Caco-2 (cell line): ENCODE results near the gene SYNGR3. TPM values are rescaled to one million over a fixed set of nuclear protein-coding genes. Genes with fewer than 3 reads are reported as not detected.

Experiments
- BruUV-seq: library from RNA; stranded (reverse); fragments of 400-500 nt; replicated peaks from 2 replicates; lab custom pipeline; 2021; lab: Mats Ljungman, UMichigan
- CTCF ChIA-PET: fragments of 300-600 bp; sonication (Branson Sonifier 250); formaldehyde crosslinking; loops from one replicate; lab custom pipeline; 2022; ENCODE audit warnings: antibody characterized with exemption; lab: Charles Lee
- POLR2A ChIA-PET: fragments of 300-600 bp; sonication (Branson Sonifier 250); formaldehyde crosslinking; loops from one replicate; lab custom pipeline; 2022; ENCODE audit warnings: antibody characterized with exemption; lab: Charles Lee
- DNase-seq, 2 experiments: peaks; one replicate each; pipeline versions ENCODE4 v3.0.0 to v3.0.0-alpha.2; 2020 to 2022
- H3K27me3 ChIP-seq: replicated peaks from 2 replicates; pipeline ENCODE4 v1.6.0; 2011; ENCODE audit warnings: low read length; ENCODE audit not compliant: control insufficient read depth, insufficient read depth
- H3K36me3 ChIP-seq: 2 replicates; pipeline ENCODE4 v1.5.1; 2011; ENCODE audit warnings: low read length; ENCODE audit not compliant: control insufficient read depth, insufficient read depth
- H3K4me1 ChIP-seq: fragments of 250-450 bp; sonication (Bioruptor Pico); 2 replicates; pipeline ENCODE4 v1.5.1; 2020; ENCODE audit warnings: mild to moderate bottlenecking
- H3K4me3 ChIP-seq: 2 replicates; pipeline ENCODE4 v1.5.1; 2011; ENCODE audit warnings: low read depth, mild to moderate bottlenecking, control low read depth, low read length
- H3K9me3 ChIP-seq: fragments of 250-450 bp; sonication (Bioruptor Pico); 2 replicates; pipeline ENCODE4 v1.5.1; 2020; ENCODE audit warnings: mild to moderate bottlenecking, moderate library complexity
- H3K27ac Mint-ChIP-seq: one replicate; pipeline ENCODE4 v1.8.0; 2022; ENCODE audit warnings: mixed read lengths; ENCODE audit not compliant: unreplicated experiment
- H3K27me3 Mint-ChIP-seq: one replicate; pipeline ENCODE4 v1.8.0; 2022; ENCODE audit warnings: mixed read lengths; ENCODE audit not compliant: insufficient read depth, unreplicated experiment
- H3K36me3 Mint-ChIP-seq: one replicate; pipeline ENCODE4 v1.8.0; 2022; ENCODE audit warnings: mild to moderate bottlenecking, mixed read lengths; ENCODE audit not compliant: insufficient read depth, unreplicated experiment
- H3K4me1 Mint-ChIP-seq: one replicate; pipeline ENCODE4 v1.8.0; 2022; ENCODE audit warnings: low read depth, mixed read lengths; ENCODE audit not compliant: unreplicated experiment
- H3K4me3 Mint-ChIP-seq: one replicate; pipeline ENCODE4 v1.8.0; 2022; ENCODE audit warnings: mild to moderate bottlenecking, moderate library complexity, mixed read lengths; ENCODE audit not compliant: unreplicated experiment
- H3K9me3 Mint-ChIP-seq: one replicate; pipeline ENCODE4 v1.8.0; 2022; ENCODE audit warnings: mixed read lengths; ENCODE audit not compliant: unreplicated experiment
- intact Hi-C: fragments of 100-400 bp; cut with micrococcal nuclease; formaldehyde crosslinking; loops from one replicate; pipeline ENCODE4 v1.10.0; 2022; ENCODE audit not compliant: unreplicated experiment
- total RNA-seq: library from RNA; stranded (reverse); gene quantifications from 2 replicates; pipeline ENCODE4 v1.2.3, GENCODE V29; 2022
- TF ChIP-seq, protein P1 (sequence below), 2 experiments: fragments of 200-600 bp in 1 of 2; IDR thresholded peaks; 1 replicate in 1 of 2; 2 replicates in 1 of 2; pipeline versions ENCODE4 v1.5.1 to v1.8.0; 2011 to 2022; ENCODE audit warnings: antibody characterized with exemption in 1 of 2, control low read depth in 1 of 2, inconsistent platforms in 1 of 2, low read depth in 1 of 2, low read length in 1 of 2, mild to moderate bottlenecking in 1 of 2, moderate library complexity in 1 of 2; ENCODE audit not compliant: insufficient read depth in 1 of 2, severe bottlenecking in 1 of 2, unreplicated experiment in 1 of 2

The SYNGR3 gene
- total RNA-seq, 1 experiment from 2014 or later, result 2.9 TPM

- Histone ChIP-seq H3K27me3 (no peaks in the 10 kb centered on the region), H3K9me3 (no peaks in the 10 kb centered on the region), H3K4me3 (peak overlapping the region; percentile 74), H3K36me3 (peaks cover 5% of the 10 kb centered on the region; the same call in 1 of the 2 replicates), H3K4me1 (peaks cover 21% of the 10 kb centered on the region)
- intact Hi-C loops, result no loop called here
- Mint-ChIP-seq H3K27ac (no peak overlapping the region), H3K27me3 (no peaks in the 10 kb centered on the region), H3K4me1 (peaks cover 14% of the 10 kb centered on the region), H3K9me3 (no peaks in the 10 kb centered on the region), H3K36me3 (peaks cover 34% of the 10 kb centered on the region), H3K4me3 (peak overlapping the region; percentile 83)
- TF ChIP-seq, protein P1, sequence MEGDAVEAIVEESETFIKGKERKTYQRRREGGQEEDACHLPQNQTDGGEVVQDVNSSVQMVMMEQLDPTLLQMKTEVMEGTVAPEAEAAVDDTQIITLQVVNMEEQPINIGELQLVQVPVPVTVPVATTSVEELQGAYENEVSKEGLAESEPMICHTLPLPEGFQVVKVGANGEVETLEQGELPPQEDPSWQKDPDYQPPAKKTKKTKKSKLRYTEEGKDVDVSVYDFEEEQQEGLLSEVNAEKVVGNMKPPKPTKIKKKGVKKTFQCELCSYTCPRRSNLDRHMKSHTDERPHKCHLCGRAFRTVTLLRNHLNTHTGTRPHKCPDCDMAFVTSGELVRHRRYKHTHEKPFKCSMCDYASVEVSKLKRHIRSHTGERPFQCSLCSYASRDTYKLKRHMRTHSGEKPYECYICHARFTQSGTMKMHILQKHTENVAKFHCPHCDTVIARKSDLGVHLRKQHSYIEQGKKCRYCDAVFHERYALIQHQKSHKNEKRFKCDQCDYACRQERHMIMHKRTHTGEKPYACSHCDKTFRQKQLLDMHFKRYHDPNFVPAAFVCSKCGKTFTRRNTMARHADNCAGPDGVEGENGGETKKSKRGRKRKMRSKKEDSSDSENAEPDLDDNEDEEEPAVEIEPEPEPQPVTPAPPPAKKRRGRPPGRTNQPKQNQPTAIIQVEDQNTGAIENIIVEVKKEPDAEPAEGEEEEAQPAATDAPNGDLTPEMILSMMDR (IDR thresholded peaks at IDR 0.05; ENCODE audit: insufficient read depth in 1 of 2, low read depth in 1 of 2, low read length in 1 of 2, severe bottlenecking in 1 of 2, unreplicated experiment in 1 of 2), result no peak
- DNase-seq, result no peak
- ChIA-PET POLR2A (no interaction called here), CTCF (no interaction called here)
- no TSS peak for BruUV-seq
These were observed 4.2 kb upstream of the SYNGR3 start for GRCh38 chr16:1985466-1986150.

DNA sequence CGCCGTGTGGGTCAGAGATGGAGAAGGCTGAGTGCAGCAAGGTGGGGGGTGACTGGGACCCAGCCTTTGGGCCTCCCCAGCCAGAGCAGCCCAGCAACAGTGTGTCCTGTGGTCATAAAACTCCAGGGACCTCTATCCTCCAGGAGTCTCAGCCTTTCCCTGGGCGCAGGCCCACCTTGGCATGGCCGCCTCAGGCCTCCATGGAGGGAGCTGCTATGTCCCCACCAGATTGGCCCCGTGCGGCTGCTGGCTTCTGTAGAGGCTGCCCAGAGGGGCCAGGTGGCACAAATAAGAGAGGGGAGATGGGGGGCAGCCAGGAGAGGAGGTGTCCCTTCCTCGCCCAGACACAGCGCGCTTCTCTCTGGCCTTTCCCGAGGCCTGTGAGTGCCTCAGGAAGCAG is 2.6 kb upstream of the SYNGR3 start:
- H3K9me3 Mint-ChIP-seq, result no peaks in the 10 kb centered on the region
- TF ChIP-seq, protein P1 (IDR thresholded peaks at IDR 0.05; ENCODE audit: insufficient read depth in 1 of 2, low read depth in 1 of 2, low read length in 1 of 2, severe bottlenecking in 1 of 2, unreplicated experiment in 1 of 2), result no peak
- H3K27me3 Mint-ChIP-seq, result no peaks in the 10 kb centered on the region
- peak overlapping the region; percentile 33 for H3K4me3 Mint-ChIP-seq
- ChIA-PET CTCF (no interaction called here), POLR2A (no interaction called here)
- Histone ChIP-seq H3K4me3 (no peak overlapping the region), H3K4me1 (peaks cover 23% of the 10 kb centered on the region), H3K27me3 (no peaks in the 10 kb centered on the region), H3K36me3 (peaks cover 5% of the 10 kb centered on the region; the same call in 1 of the 2 replicates), H3K9me3 (no peaks in the 10 kb centered on the region)
- H3K36me3 Mint-ChIP-seq, result peaks cover 25% of the 10 kb centered on the region
- BruUV-seq, result no TSS peak
- peaks cover 14% of the 10 kb centered on the region for H3K4me1 Mint-ChIP-seq
- DNase-seq, result no peak
- H3K27ac Mint-ChIP-seq, result no peak overlapping the region
- intact Hi-C loops, result no loop called here

- Mint-ChIP-seq H3K4me3 (peak overlapping the region; percentile 70), H3K27me3 (no peaks in the 10 kb centered on the region), H3K27ac (no peak overlapping the region), H3K36me3 (peaks cover 2% of the 10 kb centered on the region), H3K9me3 (no peaks in the 10 kb centered on the region), H3K4me1 (peaks cover 7% of the 10 kb centered on the region)
- intact Hi-C loops, result no loop called here
- H3K4me3 ChIP-seq, result peak overlapping the region; percentile 51
- TF ChIP-seq, protein P1 (IDR thresholded peaks at IDR 0.05; ENCODE audit: insufficient read depth in 1 of 2, low read depth in 1 of 2, low read length in 1 of 2, severe bottlenecking in 1 of 2, unreplicated experiment in 1 of 2), result no peak
- H3K27me3 ChIP-seq, result no peaks in the 10 kb centered on the region
- ChIA-PET POLR2A (no interaction called here), CTCF (interaction anchor here (0.7 kb wide), 1 partner anchor 25 kb away, joined by 3 read pairs; the partner anchor contains the start of gene RPS2)
- H3K9me3 ChIP-seq, result no peaks in the 10 kb centered on the region
- H3K4me1 ChIP-seq, result peaks cover 15% of the 10 kb centered on the region
- no peak for DNase-seq
- peaks cover 5% of the 10 kb centered on the region; the same call in 1 of the 2 replicates for H3K36me3 ChIP-seq
- no TSS peak for BruUV-seq
These were observed 256 bp downstream of the SYNGR3 start for GRCh38 chr16:1990101-1990350.
